NCI-H128 (cell line): Measurements from ENCODE around the gene RXRG.

Experiments
- DNase-seq: peaks from one replicate; lab custom pipeline; 2025; ENCODE audit not compliant: unreplicated experiment; lab: John Stamatoyannopoulos, UW

RXRG gene

GRCh38 chr1:165451691-165452090 is 6.8 kb upstream of the RXRG start:
- DNase-seq = no peak

- DNase-seq = no peak
These were observed 4.2 kb upstream of the RXRG start for GRCh38 chr1:165449131-165449530.

- DNase-seq = no peak
These were observed 462 bp upstream of the RXRG start for GRCh38 chr1:165445388-165445787.

GRCh38 chr1:165443539-165444311 is 1.2 kb downstream of the RXRG start:
- no peak for DNase-seq

GRCh38 chr1:165442653-165443052 is 2.3 kb downstream of the RXRG start:
- DNase-seq = no peak

GRCh38 chr1:165442053-165442452 is 2.9 kb downstream of the RXRG start:
- DNase-seq = no peak

- no peak for DNase-seq
These were observed 3.6 kb downstream of the RXRG start for GRCh38 chr1:165441166-165441880.

- DNase-seq = no peak
These were observed 5.6 kb downstream of the RXRG start for GRCh38 chr1:165439330-165439729.

- no peak for DNase-seq
These were observed 7.9 kb downstream of the RXRG start for GRCh38 chr1:165436994-165437393.

- DNase-seq = no peak
These were observed 9.1 kb downstream of the RXRG start for GRCh38 chr1:165435801-165436200.

- no peak for DNase-seq
These were observed 10.6 kb downstream of the RXRG start for GRCh38 chr1:165434281-165434680.

- no peak for DNase-seq
These were observed 13.8 kb downstream of the RXRG start for GRCh38 chr1:165431079-165431478.

GRCh38 chr1:165426745-165427144 is 18.2 kb downstream of the RXRG start:
- DNase-seq = no peak

- DNase-seq = no peak
These were observed 19.3 kb downstream of the RXRG start for GRCh38 chr1:165425621-165426020.

GRCh38 chr1:165424454-165425216 is 20.3 kb downstream of the RXRG start:
- DNase-seq = no peak

GRCh38 chr1:165423136-165423535 is 21.8 kb downstream of the RXRG start:
- DNase-seq = no peak

- no peak for DNase-seq
These were observed 24.3 kb downstream of the RXRG start for GRCh38 chr1:165420655-165421054.

- DNase-seq = no peak
These were observed 25.1 kb downstream of the RXRG start for GRCh38 chr1:165419839-165420238.

GRCh38 chr1:165418195-165418594 is 26.7 kb downstream of the RXRG start:
- DNase-seq = no peak

GRCh38 chr1:165416876-165417275 is 28.1 kb downstream of the RXRG start:
- DNase-seq = no peak

- no peak for DNase-seq
These were observed 29.9 kb downstream of the RXRG start for GRCh38 chr1:165415068-165415467.

GRCh38 chr1:165414620-165415019 is 30.3 kb downstream of the RXRG start:
- DNase-seq = no peak
